Measurements from ENCODE around the gene PROCR. TPM values are rescaled to one million over a fixed set of nuclear protein-coding genes. Genes with fewer than 3 reads are reported as not detected.
"Not testable (repeated sequence)": the region's sequence is repeated elsewhere in the genome, so short reads cannot be mapped to it uniquely, and the experiment has no call there.

The PROCR gene
- total and polyA plus RNA-seq, 5 donors from 2014 or later, result 1.00 to 3.7 (median 1.7) TPM; not detected in 1

DNA sequence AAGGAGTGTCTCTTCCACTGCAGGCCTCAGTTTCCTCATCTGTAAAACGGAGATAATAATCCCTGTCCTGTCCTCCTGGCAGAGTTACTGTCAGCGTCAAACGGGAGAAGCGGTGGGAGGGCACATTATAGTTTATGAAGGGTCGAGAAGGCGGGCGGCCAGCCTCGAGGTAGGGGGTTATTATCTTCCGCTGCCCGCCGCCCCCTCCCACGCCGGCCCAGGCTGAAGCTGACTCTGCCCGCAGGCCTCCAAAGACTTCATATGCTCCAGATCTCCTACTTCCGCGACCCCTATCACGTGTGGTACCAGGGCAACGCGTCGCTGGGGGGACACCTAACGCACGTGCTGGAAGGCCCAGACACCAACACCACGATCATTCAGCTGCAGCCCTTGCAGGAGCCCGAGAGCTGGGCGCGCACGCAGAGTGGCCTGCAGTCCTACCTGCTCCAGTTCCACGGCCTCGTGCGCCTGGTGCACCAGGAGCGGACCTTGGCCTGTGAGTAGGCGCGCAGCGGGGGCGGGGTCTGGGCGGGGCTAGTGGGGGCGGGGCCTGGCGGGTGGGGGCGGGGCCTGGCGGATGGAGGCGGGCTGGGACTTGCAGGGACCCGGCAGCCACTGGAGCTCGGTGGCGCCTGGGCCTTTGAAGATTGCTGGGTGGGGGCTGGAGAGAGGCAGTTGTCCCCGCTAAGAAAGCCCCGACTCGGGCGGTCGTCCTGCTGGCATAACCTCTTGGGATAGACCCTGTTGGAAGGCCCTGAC is 2.8 kb downstream of the PROCR start:
- H3K36me3 Mint-ChIP-seq, result peaks cover 9% of the 10 kb centered on the region
- H3K27ac ChIP-seq (ENCODE audit: insufficient read depth, low read length, poor library complexity, severe bottlenecking), result no peak overlapping the region
- DNase-seq (no peak), ATAC-seq (ENCODE audit: low read depth in 2 of 2) (no peak)
- peaks cover 0 to 1% (median 0%) of the 10 kb centered on the region in 7 donors for H3K9me3 Mint-ChIP-seq
- H3K36me3 ChIP-seq (ENCODE audit: control insufficient read depth, insufficient read depth, low read length), result no peaks in the 10 kb centered on the region
- H3K4me1 ChIP-seq (ENCODE audit: control insufficient read depth, insufficient read depth, low read length, poor library complexity, severe bottlenecking), result peaks cover 5% of the 10 kb centered on the region
- H3K27ac Mint-ChIP-seq, result no peak overlapping the region
- H3K27me3 Mint-ChIP-seq, result peaks cover 5% of the 10 kb centered on the region
- no peak overlapping the region for H3K4me3 Mint-ChIP-seq
- H3K9me3 ChIP-seq (ENCODE audit: control insufficient read depth in 2 of 2, low read length in 2 of 2), result no peaks in the 10 kb centered on the region
- no peak overlapping the region for H3K4me3 ChIP-seq (ENCODE audit: low read depth, low read length)
- H3K4me1 Mint-ChIP-seq, result peaks cover 0 to 18% (median 9%) of the 10 kb centered on the region in 4 donors
- H3K27me3 ChIP-seq (ENCODE audit: control insufficient read depth, insufficient read depth, low read length), result no peaks in the 10 kb centered on the region

DNA sequence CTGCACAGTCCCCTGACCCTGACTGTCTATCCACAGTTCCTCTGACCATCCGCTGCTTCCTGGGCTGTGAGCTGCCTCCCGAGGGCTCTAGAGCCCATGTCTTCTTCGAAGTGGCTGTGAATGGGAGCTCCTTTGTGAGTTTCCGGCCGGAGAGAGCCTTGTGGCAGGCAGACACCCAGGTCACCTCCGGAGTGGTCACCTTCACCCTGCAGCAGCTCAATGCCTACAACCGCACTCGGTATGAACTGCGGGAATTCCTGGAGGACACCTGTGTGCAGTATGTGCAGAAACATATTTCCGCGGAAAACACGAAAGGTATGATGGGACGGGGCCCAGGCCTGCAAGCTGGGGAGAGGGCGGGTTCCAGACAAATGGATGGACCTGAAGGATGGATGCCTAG is 4.3 kb downstream of the PROCR start:
- H3K36me3 Mint-ChIP-seq, result peaks cover 16% of the 10 kb centered on the region
- H3K4me3 Mint-ChIP-seq, result no peak overlapping the region
- H3K27me3 ChIP-seq (ENCODE audit: control insufficient read depth, insufficient read depth, low read length), result no peaks in the 10 kb centered on the region
- peaks cover 0 to 18% (median 9%) of the 10 kb centered on the region in 4 donors for H3K4me1 Mint-ChIP-seq
- H3K9me3 ChIP-seq (ENCODE audit: control insufficient read depth in 2 of 2, low read length in 2 of 2), result no peaks in the 10 kb centered on the region
- no peaks in the 10 kb centered on the region for H3K36me3 ChIP-seq (ENCODE audit: control insufficient read depth, insufficient read depth, low read length)
- H3K27ac Mint-ChIP-seq, result no peak overlapping the region
- H3K9me3 Mint-ChIP-seq, result peaks cover 0 to 1% (median 0%) of the 10 kb centered on the region in 7 donors
- no peak overlapping the region for H3K27ac ChIP-seq (ENCODE audit: insufficient read depth, low read length, poor library complexity, severe bottlenecking)
- peaks cover 5% of the 10 kb centered on the region for H3K4me1 ChIP-seq (ENCODE audit: control insufficient read depth, insufficient read depth, low read length, poor library complexity, severe bottlenecking)
- DNase-seq (no peak), ATAC-seq (ENCODE audit: low read depth in 2 of 2) (no peak)
- H3K27me3 Mint-ChIP-seq, result peaks cover 2% of the 10 kb centered on the region
- no peak overlapping the region for H3K4me3 ChIP-seq (ENCODE audit: low read depth, low read length)

DNA sequence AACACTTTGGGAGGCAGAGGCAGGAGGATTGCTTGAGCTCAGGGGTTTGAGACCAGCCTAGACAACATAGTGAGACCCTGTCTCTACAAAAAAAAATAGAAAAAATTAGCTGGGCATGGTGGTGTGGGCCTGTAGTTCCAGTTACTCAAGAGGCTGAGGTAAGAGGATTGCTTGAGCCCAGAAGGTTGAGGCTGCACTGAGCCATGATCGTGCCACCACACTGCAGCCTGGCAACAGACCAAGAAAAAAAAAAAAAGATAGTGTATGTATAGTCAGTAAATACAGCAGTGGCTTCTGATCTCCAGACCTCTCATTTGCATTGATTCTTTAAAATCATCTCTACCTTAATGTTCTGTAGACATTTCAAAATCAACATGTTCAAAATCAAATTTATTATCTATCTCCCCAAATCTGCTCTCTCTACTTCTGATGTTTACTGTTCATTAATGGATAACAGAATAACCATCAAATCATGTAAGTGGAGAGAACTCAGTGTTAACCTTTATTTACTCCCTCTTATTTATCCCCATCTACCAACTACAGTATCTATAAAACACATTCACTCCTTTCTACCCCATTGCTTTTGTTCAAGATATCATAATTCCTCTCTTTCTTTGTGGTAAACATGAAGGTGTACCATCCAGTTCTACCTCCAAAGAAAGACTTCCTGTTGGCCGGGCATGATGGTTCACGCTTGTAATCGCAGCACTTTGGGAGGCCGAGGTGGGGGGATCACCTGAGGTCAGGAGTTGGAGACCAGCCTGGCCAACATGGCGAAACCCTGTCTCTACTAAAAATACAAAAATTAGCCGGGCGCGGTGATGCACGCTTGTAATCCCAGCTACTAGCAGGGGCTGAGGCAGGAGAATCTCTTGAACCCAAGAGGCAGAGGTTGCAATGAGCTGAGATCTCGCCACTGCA is 7.7 kb downstream of the PROCR start:
- H3K9me3 Mint-ChIP-seq, result peaks cover 0 to 3% (median 0%) of the 10 kb centered on the region in 7 donors
- H3K4me3 Mint-ChIP-seq, result no peak overlapping the region

DNA sequence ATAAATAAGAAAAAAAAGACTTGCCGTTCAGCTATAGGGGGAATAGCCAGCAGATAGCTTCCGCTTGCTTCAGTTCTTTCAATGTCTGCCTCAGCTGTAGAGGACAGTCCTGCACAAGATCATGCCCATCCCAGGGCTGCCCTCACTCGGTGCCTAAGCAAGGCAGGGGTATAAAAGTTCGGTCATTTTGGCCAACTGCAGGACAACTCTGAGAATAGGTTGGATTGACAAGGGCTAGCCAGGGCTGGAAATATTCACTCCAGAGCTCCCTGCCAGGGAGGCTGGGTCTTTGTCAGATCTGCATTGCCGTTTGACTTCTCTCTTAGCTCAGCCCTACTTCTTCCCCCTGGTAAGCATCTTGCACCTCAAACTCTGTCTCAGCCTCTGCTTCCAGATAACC is 8.4 kb downstream of the PROCR start:
- Histone ChIP-seq H3K4me3 (ENCODE audit: low read depth, low read length) (no peak overlapping the region), H3K9me3 (ENCODE audit: control insufficient read depth in 2 of 2, low read length in 2 of 2) (no peaks in the 10 kb centered on the region), H3K4me1 (ENCODE audit: control insufficient read depth, insufficient read depth, low read length, poor library complexity, severe bottlenecking) (no peaks in the 10 kb centered on the region), H3K36me3 (ENCODE audit: control insufficient read depth, insufficient read depth, low read length) (no peaks in the 10 kb centered on the region), H3K27ac (ENCODE audit: insufficient read depth, low read length, poor library complexity, severe bottlenecking) (no peak overlapping the region), H3K27me3 (ENCODE audit: control insufficient read depth, insufficient read depth, low read length) (no peaks in the 10 kb centered on the region)
- Mint-ChIP-seq H3K36me3 (peaks cover 21% of the 10 kb centered on the region), H3K9me3 (peaks cover 0 to 3% (median 0%) of the 10 kb centered on the region in 7 donors), H3K27ac (no peak overlapping the region), H3K4me3 (no peak overlapping the region), H3K4me1 (no peaks in the 10 kb centered on the region), H3K27me3 (no peaks in the 10 kb centered on the region)
- ATAC-seq (ENCODE audit: low read depth in 2 of 2) (no peak), DNase-seq (no peak)

More for the DNA sequence above, 7.7 kb downstream of the PROCR start:
- H3K9me3 ChIP-seq (ENCODE audit: control insufficient read depth in 2 of 2, low read length in 2 of 2), result no peaks in the 10 kb centered on the region
- DNase-seq, result no peak
- H3K27ac Mint-ChIP-seq, result no peak overlapping the region
- no peaks in the 10 kb centered on the region for H3K27me3 Mint-ChIP-seq
- no peaks in the 10 kb centered on the region for H3K27me3 ChIP-seq (ENCODE audit: control insufficient read depth, insufficient read depth, low read length)
- no peak overlapping the region for H3K27ac ChIP-seq (ENCODE audit: insufficient read depth, low read length, poor library complexity, severe bottlenecking)
- no peaks in the 10 kb centered on the region for H3K4me1 Mint-ChIP-seq
- no peaks in the 10 kb centered on the region for H3K4me1 ChIP-seq (ENCODE audit: control insufficient read depth, insufficient read depth, low read length, poor library complexity, severe bottlenecking)
- H3K36me3 ChIP-seq (ENCODE audit: control insufficient read depth, insufficient read depth, low read length), result no peaks in the 10 kb centered on the region
- peaks cover 20% of the 10 kb centered on the region for H3K36me3 Mint-ChIP-seq
- ATAC-seq (ENCODE audit: low read depth in 2 of 2), result no peak
- H3K4me3 ChIP-seq (ENCODE audit: low read depth, low read length), result no peak overlapping the region

DNA sequence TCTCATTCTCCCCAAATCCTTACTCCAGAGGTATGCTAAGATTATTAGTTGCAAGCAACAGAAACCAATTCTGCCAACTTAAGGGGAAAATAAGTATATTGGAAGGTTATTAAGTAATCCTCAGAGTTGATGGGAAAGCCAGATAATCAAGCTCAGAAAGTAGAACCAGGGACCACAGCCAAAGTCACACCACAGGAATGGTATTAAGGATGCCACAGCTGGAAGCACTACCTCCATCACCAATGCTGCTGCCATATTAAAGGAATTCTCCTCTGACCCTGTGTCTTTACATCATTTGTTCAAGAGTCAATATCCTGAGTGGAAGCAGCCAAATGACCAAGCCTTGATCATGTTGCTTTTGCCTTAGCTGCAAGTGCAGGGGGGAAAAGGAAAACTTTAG is 9.9 kb downstream of the PROCR start:
- Histone ChIP-seq H3K9me3 (ENCODE audit: control insufficient read depth in 2 of 2, low read length in 2 of 2) (no peaks in the 10 kb centered on the region), H3K27me3 (ENCODE audit: control insufficient read depth, insufficient read depth, low read length) (no peaks in the 10 kb centered on the region), H3K36me3 (ENCODE audit: control insufficient read depth, insufficient read depth, low read length) (no peaks in the 10 kb centered on the region), H3K4me3 (ENCODE audit: low read depth, low read length) (no peak overlapping the region), H3K27ac (ENCODE audit: insufficient read depth, low read length, poor library complexity, severe bottlenecking) (no peak overlapping the region), H3K4me1 (ENCODE audit: control insufficient read depth, insufficient read depth, low read length, poor library complexity, severe bottlenecking) (no peaks in the 10 kb centered on the region)
- peaks cover 0 to 6% (median 0%) of the 10 kb centered on the region in 7 donors for H3K9me3 Mint-ChIP-seq
- H3K27me3 Mint-ChIP-seq, result no peaks in the 10 kb centered on the region
- ATAC-seq (ENCODE audit: low read depth in 2 of 2) (no peak), DNase-seq (no peak)
- no peak overlapping the region for H3K27ac Mint-ChIP-seq
- no peaks in the 10 kb centered on the region for H3K4me1 Mint-ChIP-seq
- H3K4me3 Mint-ChIP-seq, result peak overlapping the region in 1 of 4 donors; percentile 81
- H3K36me3 Mint-ChIP-seq, result peaks cover 27% of the 10 kb centered on the region

DNA sequence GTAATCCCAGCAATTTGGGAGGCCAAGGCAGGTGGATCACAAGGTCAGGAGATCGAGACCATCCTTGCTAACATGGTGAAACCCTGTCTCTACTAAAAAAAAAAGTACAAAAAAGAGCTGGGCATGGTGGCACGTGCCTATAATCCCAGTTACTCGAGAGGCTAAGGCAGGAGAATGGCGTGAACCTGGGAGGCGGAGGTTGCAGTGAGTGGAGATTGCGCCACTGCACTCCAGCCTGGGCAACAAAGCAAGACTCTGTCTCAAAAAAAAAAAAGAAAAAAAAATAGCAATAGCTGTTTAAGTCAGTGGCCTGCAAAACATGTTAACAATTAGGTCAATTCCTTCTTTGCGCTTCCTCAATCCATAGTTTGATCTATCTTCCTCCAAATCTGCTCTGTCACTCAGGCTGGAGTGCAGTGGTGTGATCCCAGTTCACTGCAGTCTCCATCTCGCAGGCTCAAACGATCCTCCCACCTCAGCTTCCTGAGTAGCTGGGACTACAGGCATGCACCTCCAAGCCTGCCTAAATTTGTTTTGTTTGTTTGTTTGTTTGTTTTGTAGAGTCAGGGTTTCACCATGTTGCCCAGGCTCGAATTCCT is 14.9 kb downstream of the PROCR start:
- H3K27me3 Mint-ChIP-seq; ATAC-seq (ENCODE audit: low read depth in 2 of 2); H3K9me3 Mint-ChIP-seq; H3K4me1 ChIP-seq (ENCODE audit: control insufficient read depth, insufficient read depth, low read length, poor library complexity, severe bottlenecking); H3K27ac Mint-ChIP-seq; DNase-seq; H3K36me3 ChIP-seq (ENCODE audit: control insufficient read depth, insufficient read depth, low read length); H3K27me3 ChIP-seq (ENCODE audit: control insufficient read depth, insufficient read depth, low read length); H3K4me1 Mint-ChIP-seq; H3K27ac ChIP-seq (ENCODE audit: insufficient read depth, low read length, poor library complexity, severe bottlenecking); H3K4me3 ChIP-seq (ENCODE audit: low read depth, low read length); H3K4me3 Mint-ChIP-seq; H3K9me3 ChIP-seq (ENCODE audit: control insufficient read depth in 2 of 2, low read length in 2 of 2): not testable (repeated sequence)
- H3K36me3 Mint-ChIP-seq, result peaks cover 33% of the 10 kb centered on the region

DNA sequence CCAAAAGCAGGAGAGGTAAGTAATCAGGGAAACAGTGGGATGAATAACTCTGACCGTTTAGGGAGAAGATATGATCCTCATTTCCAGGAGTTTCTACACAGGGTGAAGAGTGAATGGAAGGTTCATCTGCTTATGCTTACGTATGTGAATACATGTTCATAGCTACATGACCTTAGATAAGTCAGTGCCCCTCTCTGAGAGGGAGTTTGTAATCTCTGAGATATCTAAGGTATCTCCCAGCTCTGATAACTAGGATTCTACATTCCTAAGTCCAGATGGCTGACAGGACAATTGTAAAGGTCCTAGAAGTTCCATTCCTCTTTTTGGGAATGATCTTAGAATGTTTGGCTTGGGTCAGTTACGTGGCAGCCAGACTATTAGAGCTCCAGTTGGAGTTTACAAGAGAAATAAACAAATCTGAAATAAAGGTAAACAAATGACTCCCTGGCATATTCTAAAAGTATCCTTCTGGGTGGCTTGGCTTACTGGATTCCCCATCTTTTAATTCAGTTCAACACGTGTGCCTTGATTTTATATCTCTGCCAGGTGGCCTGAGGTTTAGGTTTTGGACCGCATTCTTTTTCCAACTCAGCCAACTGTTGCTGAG is 15.8 kb downstream of the PROCR start:
- no peaks in the 10 kb centered on the region for H3K4me1 ChIP-seq (ENCODE audit: control insufficient read depth, insufficient read depth, low read length, poor library complexity, severe bottlenecking)
- ATAC-seq (ENCODE audit: low read depth in 2 of 2), result no peak
- no peaks in the 10 kb centered on the region for H3K27me3 Mint-ChIP-seq
- H3K27ac Mint-ChIP-seq, result no peak overlapping the region
- H3K27ac ChIP-seq (ENCODE audit: insufficient read depth, low read length, poor library complexity, severe bottlenecking), result no peak overlapping the region
- H3K9me3 ChIP-seq (ENCODE audit: control insufficient read depth in 2 of 2, low read length in 2 of 2), result no peaks in the 10 kb centered on the region
- H3K27me3 ChIP-seq (ENCODE audit: control insufficient read depth, insufficient read depth, low read length), result no peaks in the 10 kb centered on the region
- H3K9me3 Mint-ChIP-seq, result peaks cover 0 to 6% (median 0%) of the 10 kb centered on the region in 7 donors
- H3K4me3 ChIP-seq (ENCODE audit: low read depth, low read length), result no peak overlapping the region
- no peak for DNase-seq
- H3K36me3 Mint-ChIP-seq, result peaks cover 37% of the 10 kb centered on the region
- no peaks in the 10 kb centered on the region for H3K36me3 ChIP-seq (ENCODE audit: control insufficient read depth, insufficient read depth, low read length)
- no peak overlapping the region for H3K4me3 Mint-ChIP-seq
- H3K4me1 Mint-ChIP-seq, result peaks cover 0 to 3% (median under 1%) of the 10 kb centered on the region in 4 donors
